ENCODE data around the gene RELL2.

- no peak for TF ChIP-seq CTCF (IDR thresholded peaks at IDR 0.05)
- no peak for TF ChIP-seq POLR2A (IDR thresholded peaks at IDR 0.05)
Measured at GRCh38 chr5:141649056-141649688, 12.4 kb downstream of the RELL2 start.

All from sigmoid colon (tissue), 3 donors.